Osteocyte (in vitro differentiated cells): ENCODE data around the gene DCAF15. TPM values are rescaled to one million over a fixed set of nuclear protein-coding genes. Genes with fewer than 3 reads are reported as not detected.
"Not testable (repeated sequence)": the region's sequence is repeated elsewhere in the genome, so short reads cannot be mapped to it uniquely, and the experiment has no call there.

Experiments used
- DNase-seq: peaks from one replicate; pipeline ENCODE4 v3.0.0; 2021; ENCODE audit warnings: mixed read lengths; ENCODE audit not compliant: unreplicated experiment; ENCODE audit errors: extremely low spot score
- H3K27ac Mint-ChIP-seq: one replicate; pipeline ENCODE4 v1.8.0; 2021; ENCODE audit warnings: mild to moderate bottlenecking, mixed read lengths; ENCODE audit not compliant: unreplicated experiment
- H3K27me3 Mint-ChIP-seq: one replicate; pipeline ENCODE4 v1.8.0; 2021; ENCODE audit warnings: mixed read lengths; ENCODE audit not compliant: unreplicated experiment
- H3K36me3 Mint-ChIP-seq: one replicate; pipeline ENCODE4 v1.8.0; 2021; ENCODE audit warnings: mixed read lengths; ENCODE audit not compliant: unreplicated experiment
- H3K4me1 Mint-ChIP-seq: one replicate; pipeline ENCODE4 v1.8.0; 2021; ENCODE audit warnings: mixed read lengths; ENCODE audit not compliant: unreplicated experiment
- H3K4me3 Mint-ChIP-seq: one replicate; pipeline ENCODE4 v1.8.0; 2021; ENCODE audit warnings: mild to moderate bottlenecking, moderate library complexity, mixed read lengths; ENCODE audit not compliant: unreplicated experiment
- H3K9me3 Mint-ChIP-seq: one replicate; pipeline ENCODE4 v1.8.0; 2021; ENCODE audit warnings: mixed read lengths; ENCODE audit not compliant: unreplicated experiment
- total RNA-seq: library from RNA; stranded (reverse); gene quantifications from 2 replicates; pipeline ENCODE4 v1.2.1, GENCODE V29; 2021
- TF ChIP-seq, protein P1 (sequence below): fragments of 200-600 bp; sonication (generic); IDR thresholded peaks from 2 replicates; pipeline ENCODE4 v1.5.0; 2021; ENCODE audit warnings: antibody characterized with exemption, mild to moderate bottlenecking, moderate library complexity

The DCAF15 gene
- total RNA-seq, 1 donor from 2014 or later, result 29.3 TPM

GRCh38 chr19:13968383-13968935, 16.1 kb downstream of the DCAF15 start:
- Mint-ChIP-seq H3K4me1 (peaks cover 3% of the 10 kb centered on the region), H3K9me3 (no peaks in the 10 kb centered on the region), H3K36me3 (peaks cover 11% of the 10 kb centered on the region), H3K4me3 (no peak overlapping the region), H3K27me3 (no peaks in the 10 kb centered on the region), H3K27ac (no peak overlapping the region)
- no peak for DNase-seq
- TF ChIP-seq, protein P1, sequence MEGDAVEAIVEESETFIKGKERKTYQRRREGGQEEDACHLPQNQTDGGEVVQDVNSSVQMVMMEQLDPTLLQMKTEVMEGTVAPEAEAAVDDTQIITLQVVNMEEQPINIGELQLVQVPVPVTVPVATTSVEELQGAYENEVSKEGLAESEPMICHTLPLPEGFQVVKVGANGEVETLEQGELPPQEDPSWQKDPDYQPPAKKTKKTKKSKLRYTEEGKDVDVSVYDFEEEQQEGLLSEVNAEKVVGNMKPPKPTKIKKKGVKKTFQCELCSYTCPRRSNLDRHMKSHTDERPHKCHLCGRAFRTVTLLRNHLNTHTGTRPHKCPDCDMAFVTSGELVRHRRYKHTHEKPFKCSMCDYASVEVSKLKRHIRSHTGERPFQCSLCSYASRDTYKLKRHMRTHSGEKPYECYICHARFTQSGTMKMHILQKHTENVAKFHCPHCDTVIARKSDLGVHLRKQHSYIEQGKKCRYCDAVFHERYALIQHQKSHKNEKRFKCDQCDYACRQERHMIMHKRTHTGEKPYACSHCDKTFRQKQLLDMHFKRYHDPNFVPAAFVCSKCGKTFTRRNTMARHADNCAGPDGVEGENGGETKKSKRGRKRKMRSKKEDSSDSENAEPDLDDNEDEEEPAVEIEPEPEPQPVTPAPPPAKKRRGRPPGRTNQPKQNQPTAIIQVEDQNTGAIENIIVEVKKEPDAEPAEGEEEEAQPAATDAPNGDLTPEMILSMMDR, result no peak

GRCh38 chr19:13968999-13969398, 16.7 kb downstream of the DCAF15 start:
- Mint-ChIP-seq H3K4me3 (no peak overlapping the region), H3K9me3 (no peaks in the 10 kb centered on the region), H3K36me3 (peaks cover 14% of the 10 kb centered on the region), H3K27ac (no peak overlapping the region), H3K4me1 (peaks cover 3% of the 10 kb centered on the region), H3K27me3 (no peaks in the 10 kb centered on the region)
- TF ChIP-seq, protein P1, result no peak
- DNase-seq, result no peak

DNA sequence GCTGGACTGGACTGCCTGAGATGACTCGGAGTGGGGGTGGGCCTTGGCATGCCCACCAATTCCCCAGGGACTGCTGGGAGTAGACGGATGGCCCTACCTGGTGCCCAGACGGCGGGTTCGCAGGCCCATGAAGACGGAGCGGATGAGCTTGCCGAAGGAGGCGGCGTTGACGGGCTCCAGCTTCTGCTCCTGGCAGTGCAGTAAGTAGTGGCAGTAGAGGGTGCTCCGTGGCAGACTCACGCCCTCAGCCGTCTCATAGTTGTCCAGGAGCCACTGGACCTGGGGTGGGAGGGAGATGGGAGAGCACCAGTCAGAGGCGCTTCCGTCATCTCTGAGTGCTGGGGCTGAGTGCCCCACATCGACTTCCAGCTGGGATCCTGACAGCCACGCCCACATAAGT, 17.6 kb downstream of the DCAF15 start:
- Mint-ChIP-seq H3K9me3 (no peaks in the 10 kb centered on the region), H3K36me3 (peaks cover 16% of the 10 kb centered on the region), H3K27ac (no peak overlapping the region), H3K27me3 (no peaks in the 10 kb centered on the region), H3K4me1 (peaks cover under 1% of the 10 kb centered on the region), H3K4me3 (no peak overlapping the region)
- no peak for DNase-seq
- TF ChIP-seq, protein P1, result no peak

DNA sequence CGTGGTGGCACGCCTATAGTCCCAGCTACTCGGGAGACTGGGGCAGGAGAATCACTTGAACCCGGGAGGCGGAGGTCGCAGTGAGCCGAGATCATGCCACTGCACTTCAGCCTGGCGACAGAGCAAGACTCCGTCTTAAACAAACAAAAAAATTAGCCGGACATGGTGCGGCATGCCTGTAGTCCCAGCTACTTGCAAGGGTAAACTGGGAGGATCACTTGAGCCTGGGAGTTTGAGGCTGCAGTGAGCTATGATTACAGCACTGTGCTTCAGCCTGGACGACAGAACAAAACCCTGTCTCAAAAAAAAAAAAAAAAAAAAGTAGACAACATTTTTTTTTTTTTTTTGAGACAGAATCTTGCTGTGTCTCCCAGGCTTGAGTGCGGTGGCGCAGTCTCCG, 19.6 kb downstream of the DCAF15 start:
- not testable (repeated sequence) for H3K4me1 Mint-ChIP-seq, DNase-seq, H3K27me3 Mint-ChIP-seq, H3K27ac Mint-ChIP-seq, H3K9me3 Mint-ChIP-seq, H3K4me3 Mint-ChIP-seq
- peaks cover 24% of the 10 kb centered on the region for H3K36me3 Mint-ChIP-seq

- no peaks in the 10 kb centered on the region for H3K27me3 Mint-ChIP-seq
- TF ChIP-seq, protein P1, result no peak
- peaks cover 24% of the 10 kb centered on the region for H3K36me3 Mint-ChIP-seq
- no peaks in the 10 kb centered on the region for H3K9me3 Mint-ChIP-seq
- no peaks in the 10 kb centered on the region for H3K4me1 Mint-ChIP-seq
- H3K27ac Mint-ChIP-seq, result no peak overlapping the region
- DNase-seq, result no peak
- H3K4me3 Mint-ChIP-seq, result no peak overlapping the region
These were observed 20.3 kb downstream of the DCAF15 start for GRCh38 chr19:13972368-13973155.

- H3K27me3 Mint-ChIP-seq, H3K4me3 Mint-ChIP-seq, H3K27ac Mint-ChIP-seq, H3K9me3 Mint-ChIP-seq, H3K4me1 Mint-ChIP-seq, DNase-seq: not testable (repeated sequence)
- H3K36me3 Mint-ChIP-seq, result peaks cover 24% of the 10 kb centered on the region
These were observed 21.2 kb downstream of the DCAF15 start for GRCh38 chr19:13973479-13973878.
